Peyer's patch (tissue), 4 donors: Measurements from ENCODE around the gene FLRT1. TPM values are rescaled to one million over a fixed set of nuclear protein-coding genes. Genes with fewer than 3 reads are reported as not detected.

Experiments used
- DNase-seq, 3 donors: peaks; one replicate each; pipeline ENCODE4 v3.0.0-alpha.2; 2017 to 2019
- H3K27ac ChIP-seq, 4 donors: fragments of 200-600 bp; sonication (generic); one replicate each; pipeline ENCODE4 v1.5.1; 2016 to 2019
- H3K27me3 ChIP-seq, 2 donors: fragments of 200-600 bp; sonication (generic); one replicate each; pipeline ENCODE4 v1.5.1; 2019
- H3K36me3 ChIP-seq, 3 donors: fragments of 200-600 bp; sonication (generic); one replicate each; pipeline ENCODE4 v1.5.1; 2016 to 2019
- H3K4me1 ChIP-seq, 4 donors: fragments of 200-600 bp; sonication (generic); one replicate each; pipeline ENCODE4 v1.5.1; 2016 to 2019
- H3K4me3 ChIP-seq, 4 donors: fragments of 200-600 bp; sonication (generic); 1 replicate in 3 of 4; 2 replicates in 1 of 4; pipeline ENCODE4 v1.5.1; 2016 to 2019; ENCODE audit warnings: mild to moderate bottlenecking in 1 of 4
- H3K9me3 ChIP-seq, 4 donors: fragments of 200-600 bp; sonication (generic); one replicate each; pipeline ENCODE4 v1.5.1; 2016 to 2019; ENCODE audit warnings: mild to moderate bottlenecking in 1 of 4
- CTCF ChIP-seq, 6 experiments: fragments of 450-650 bp in 4 of 6; fragments of 200-600 bp in 2 of 6; sonication (generic) in 1 of 6; IDR thresholded peaks; one replicate each; pipeline ENCODE4 v1.5.1; 2017 to 2019; ENCODE audit warnings: antibody characterized with exemption in 6 of 6, mild to moderate bottlenecking in 3 of 6, moderate library complexity in 1 of 6
- POLR2A ChIP-seq, 2 donors: fragments of 450-650 bp; IDR thresholded peaks; one replicate each; pipeline ENCODE4 v1.5.1; 2017; ENCODE audit warnings: antibody characterized with exemption in 2 of 2, mild to moderate bottlenecking in 2 of 2, moderate library complexity in 2 of 2
- total RNA-seq, 4 donors: library from RNA; depleted of rRNA; stranded (reverse); fragments of >200 nt; gene quantifications; one replicate each; pipeline ENCODE4 v1.1.0, GENCODE V29; 2016

FLRT1 gene
- total RNA-seq, 4 donors from 2014 or later = 0.27 TPM; not detected in 3

GRCh38 chr11:64074239-64074638 is 38.5 kb downstream of the FLRT1 start:
- Histone ChIP-seq H3K27me3 (no peaks in the 10 kb centered on the region), H3K4me1 (no peaks in the 10 kb centered on the region), H3K27ac (no peak overlapping the region), H3K9me3 (no peaks in the 10 kb centered on the region), H3K4me3 (no peak overlapping the region), H3K36me3 (no peaks in the 10 kb centered on the region)
- TF ChIP-seq POLR2A (IDR thresholded peaks at IDR 0.05) (no peak), CTCF (IDR thresholded peaks at IDR 0.05) (no peak)
- no peak for DNase-seq

- H3K4me3 ChIP-seq = no peak overlapping the region
- no peak for TF ChIP-seq POLR2A (IDR thresholded peaks at IDR 0.05)
- no peak for TF ChIP-seq CTCF (IDR thresholded peaks at IDR 0.05)
- H3K4me1 ChIP-seq = no peaks in the 10 kb centered on the region
- no peaks in the 10 kb centered on the region for H3K9me3 ChIP-seq
- no peak overlapping the region for H3K27ac ChIP-seq
- no peak for DNase-seq
- no peaks in the 10 kb centered on the region for H3K27me3 ChIP-seq
- no peaks in the 10 kb centered on the region for H3K36me3 ChIP-seq
These were observed 41.0 kb downstream of the FLRT1 start for GRCh38 chr11:64076758-64077157.

- H3K9me3 ChIP-seq = no peaks in the 10 kb centered on the region
- DNase-seq = no peak
- H3K27me3 ChIP-seq = no peaks in the 10 kb centered on the region
- H3K4me1 ChIP-seq = no peaks in the 10 kb centered on the region
- no peak for TF ChIP-seq CTCF (IDR thresholded peaks at IDR 0.05)
- TF ChIP-seq POLR2A (IDR thresholded peaks at IDR 0.05) = no peak
- H3K27ac ChIP-seq = no peak overlapping the region
- no peaks in the 10 kb centered on the region for H3K36me3 ChIP-seq
- H3K4me3 ChIP-seq = no peak overlapping the region
These were observed 41.9 kb downstream of the FLRT1 start for GRCh38 chr11:64077607-64078006.

GRCh38 chr11:64078284-64078683 is 42.6 kb downstream of the FLRT1 start:
- Histone ChIP-seq H3K4me1 (no peaks in the 10 kb centered on the region), H3K4me3 (no peak overlapping the region), H3K27ac (no peak overlapping the region), H3K27me3 (no peaks in the 10 kb centered on the region), H3K9me3 (no peaks in the 10 kb centered on the region), H3K36me3 (no peaks in the 10 kb centered on the region)
- DNase-seq = no peak
- TF ChIP-seq POLR2A (IDR thresholded peaks at IDR 0.05) = no peak
- no peak for TF ChIP-seq CTCF (IDR thresholded peaks at IDR 0.05)

GRCh38 chr11:64078905-64079304 is 43.2 kb downstream of the FLRT1 start:
- no peaks in the 10 kb centered on the region for H3K27me3 ChIP-seq
- H3K27ac ChIP-seq = no peak overlapping the region
- H3K4me1 ChIP-seq = no peaks in the 10 kb centered on the region
- no peaks in the 10 kb centered on the region for H3K36me3 ChIP-seq
- DNase-seq = no peak
- H3K9me3 ChIP-seq = no peaks in the 10 kb centered on the region
- no peak overlapping the region for H3K4me3 ChIP-seq
- TF ChIP-seq POLR2A (IDR thresholded peaks at IDR 0.05) (no peak), CTCF (IDR thresholded peaks at IDR 0.05) (no peak)

- Histone ChIP-seq H3K4me1 (no peaks in the 10 kb centered on the region), H3K4me3 (no peak overlapping the region), H3K27me3 (no peaks in the 10 kb centered on the region), H3K36me3 (no peaks in the 10 kb centered on the region), H3K9me3 (no peaks in the 10 kb centered on the region), H3K27ac (no peak overlapping the region)
- no peak for DNase-seq
- TF ChIP-seq CTCF (IDR thresholded peaks at IDR 0.05) (no peak), POLR2A (IDR thresholded peaks at IDR 0.05) (no peak)
These were observed 44.7 kb downstream of the FLRT1 start for GRCh38 chr11:64080390-64080789.
